Hepatocyte (in vitro differentiated cells): ENCODE results near the gene NHLRC4.

Experiments used
- EZH2 ChIP-seq: fragments of 200-600 bp; sonication (generic); IDR thresholded peaks from 2 replicates; pipeline ENCODE4 v1.6.1; 2016; ENCODE audit warnings: antibody characterized with exemption, mild to moderate bottlenecking, borderline replicate concordance
- TF ChIP-seq, protein P1 (sequence below): fragments of 200-600 bp; sonication (generic); IDR thresholded peaks from 2 replicates; pipeline ENCODE4 v1.5.1; 2016; ENCODE audit warnings: antibody characterized with exemption, mild to moderate bottlenecking; ENCODE audit not compliant: poor library complexity

DNA sequence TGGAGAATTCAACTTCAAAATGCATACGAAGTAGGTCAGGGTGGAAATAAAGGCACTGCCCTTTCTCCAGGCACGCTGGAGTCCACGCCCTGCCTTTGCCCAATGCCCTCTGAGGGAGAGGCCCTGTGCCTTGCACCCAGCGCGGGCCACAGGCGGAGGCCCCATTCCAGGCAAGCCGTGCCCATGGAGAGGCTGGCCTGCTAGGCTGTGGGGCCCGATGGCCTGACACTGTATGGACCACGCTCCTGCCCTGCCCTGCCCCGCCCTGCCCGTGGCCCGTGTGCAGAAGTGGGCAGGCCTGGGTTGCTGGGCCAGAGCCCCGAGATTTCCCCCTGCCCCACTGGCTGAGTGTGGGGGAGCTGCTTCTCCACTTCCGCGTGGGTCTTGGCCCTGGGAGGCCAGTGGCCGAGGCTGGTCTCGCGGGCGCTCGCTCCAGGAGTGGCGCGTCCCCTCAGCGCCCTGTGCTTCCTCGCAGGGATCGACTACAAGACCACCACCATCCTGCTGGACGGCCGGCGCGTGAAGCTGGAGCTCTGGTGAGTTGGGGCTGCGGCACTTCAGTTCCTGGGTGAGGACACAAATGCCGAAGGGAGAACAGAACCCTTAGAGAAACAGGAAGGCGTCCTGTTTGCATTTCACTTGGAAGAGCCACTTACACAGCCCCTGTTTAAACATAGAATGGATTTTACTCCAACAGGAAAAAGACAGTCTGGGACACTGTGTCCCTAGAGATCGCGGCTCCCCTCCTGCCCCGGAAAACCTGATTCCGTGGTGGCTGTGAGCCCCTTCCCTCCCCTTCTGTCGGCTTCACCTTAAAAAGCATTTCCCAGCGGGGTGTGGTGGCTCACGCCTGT, 50.2 kb downstream of the NHLRC4 start:
- TF ChIP-seq, protein P1, sequence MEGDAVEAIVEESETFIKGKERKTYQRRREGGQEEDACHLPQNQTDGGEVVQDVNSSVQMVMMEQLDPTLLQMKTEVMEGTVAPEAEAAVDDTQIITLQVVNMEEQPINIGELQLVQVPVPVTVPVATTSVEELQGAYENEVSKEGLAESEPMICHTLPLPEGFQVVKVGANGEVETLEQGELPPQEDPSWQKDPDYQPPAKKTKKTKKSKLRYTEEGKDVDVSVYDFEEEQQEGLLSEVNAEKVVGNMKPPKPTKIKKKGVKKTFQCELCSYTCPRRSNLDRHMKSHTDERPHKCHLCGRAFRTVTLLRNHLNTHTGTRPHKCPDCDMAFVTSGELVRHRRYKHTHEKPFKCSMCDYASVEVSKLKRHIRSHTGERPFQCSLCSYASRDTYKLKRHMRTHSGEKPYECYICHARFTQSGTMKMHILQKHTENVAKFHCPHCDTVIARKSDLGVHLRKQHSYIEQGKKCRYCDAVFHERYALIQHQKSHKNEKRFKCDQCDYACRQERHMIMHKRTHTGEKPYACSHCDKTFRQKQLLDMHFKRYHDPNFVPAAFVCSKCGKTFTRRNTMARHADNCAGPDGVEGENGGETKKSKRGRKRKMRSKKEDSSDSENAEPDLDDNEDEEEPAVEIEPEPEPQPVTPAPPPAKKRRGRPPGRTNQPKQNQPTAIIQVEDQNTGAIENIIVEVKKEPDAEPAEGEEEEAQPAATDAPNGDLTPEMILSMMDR = no peak
- no peak for TF ChIP-seq EZH2
